Thyroid gland (tissue), 4 donors: ENCODE data around the gene LGR4. TPM values are rescaled to one million over a fixed set of nuclear protein-coding genes. Genes with fewer than 3 reads are reported as not detected.

Experiments
- DNase-seq, 2 donors: peaks; one replicate each; pipeline ENCODE4 v3.0.0-alpha.2; 2019
- H3K27ac ChIP-seq, 3 donors: fragments of 200-600 bp; sonication (generic); 1 replicate in 2 of 3; 2 replicates in 1 of 3; pipeline ENCODE4 v1.5.1; 2016 to 2019; ENCODE audit warnings: mild to moderate bottlenecking in 1 of 3, moderate library complexity in 1 of 3
- H3K27me3 ChIP-seq: fragments of 200-600 bp; sonication (generic); one replicate; pipeline ENCODE4 v1.5.1; 2019
- H3K36me3 ChIP-seq, 2 donors: fragments of 200-600 bp; sonication (generic); one replicate each; pipeline ENCODE4 v1.5.1; 2016 to 2019
- H3K4me1 ChIP-seq, 2 donors: fragments of 200-600 bp; sonication (generic); one replicate each; pipeline ENCODE4 v1.5.1; 2017 to 2019
- H3K4me3 ChIP-seq, 3 donors: fragments of 200-600 bp; sonication (generic); replicated peaks in 1 of 3; 1 replicate in 2 of 3; 2 replicates in 1 of 3; pipeline ENCODE4 v1.5.1; 2016; ENCODE audit warnings: mild to moderate bottlenecking in 1 of 3
- H3K9me3 ChIP-seq: fragments of 200-600 bp; sonication (generic); one replicate; pipeline ENCODE4 v1.5.1; 2017
- POLR2A ChIP-seq, 2 donors: fragments of 450-650 bp; IDR thresholded peaks; one replicate each; pipeline ENCODE4 v1.6.1; 2017; ENCODE audit warnings: antibody characterized with exemption in 2 of 2, mild to moderate bottlenecking in 2 of 2, moderate library complexity in 1 of 2
- WGBS, 2 donors: methylation state at CpG; one replicate each; pipeline ENCODE4 v1.1.5; 2017; 5-methylcytosine and 5-hydroxymethylcytosine counted together
- intact Hi-C: fragments of 100-400 bp; cut with DNase I; formaldehyde crosslinking; loops from one replicate; pipeline ENCODE4 v1.15.1; 2023
- total RNA-seq, 4 donors: library from RNA; depleted of rRNA; stranded (reverse); fragments of >200 nt; gene quantifications; one replicate each; pipeline ENCODE4 v1.2.3, GENCODE V29; 2016
- TF ChIP-seq, protein P1 (sequence below), 6 experiments: fragments of 200-600 bp in 3 of 6; fragments of 450-650 bp in 3 of 6; sonication (generic) in 3 of 6; IDR thresholded peaks; one replicate each; pipeline ENCODE4 v1.5.1; 2016 to 2019; ENCODE audit warnings: antibody characterized with exemption in 6 of 6, mild to moderate bottlenecking in 2 of 6, inconsistent platforms in 1 of 6, moderate library complexity in 1 of 6

LGR4 gene
- total RNA-seq, 4 donors from 2014 or later = 40.8 to 62.1 (median 50.2) TPM

DNA sequence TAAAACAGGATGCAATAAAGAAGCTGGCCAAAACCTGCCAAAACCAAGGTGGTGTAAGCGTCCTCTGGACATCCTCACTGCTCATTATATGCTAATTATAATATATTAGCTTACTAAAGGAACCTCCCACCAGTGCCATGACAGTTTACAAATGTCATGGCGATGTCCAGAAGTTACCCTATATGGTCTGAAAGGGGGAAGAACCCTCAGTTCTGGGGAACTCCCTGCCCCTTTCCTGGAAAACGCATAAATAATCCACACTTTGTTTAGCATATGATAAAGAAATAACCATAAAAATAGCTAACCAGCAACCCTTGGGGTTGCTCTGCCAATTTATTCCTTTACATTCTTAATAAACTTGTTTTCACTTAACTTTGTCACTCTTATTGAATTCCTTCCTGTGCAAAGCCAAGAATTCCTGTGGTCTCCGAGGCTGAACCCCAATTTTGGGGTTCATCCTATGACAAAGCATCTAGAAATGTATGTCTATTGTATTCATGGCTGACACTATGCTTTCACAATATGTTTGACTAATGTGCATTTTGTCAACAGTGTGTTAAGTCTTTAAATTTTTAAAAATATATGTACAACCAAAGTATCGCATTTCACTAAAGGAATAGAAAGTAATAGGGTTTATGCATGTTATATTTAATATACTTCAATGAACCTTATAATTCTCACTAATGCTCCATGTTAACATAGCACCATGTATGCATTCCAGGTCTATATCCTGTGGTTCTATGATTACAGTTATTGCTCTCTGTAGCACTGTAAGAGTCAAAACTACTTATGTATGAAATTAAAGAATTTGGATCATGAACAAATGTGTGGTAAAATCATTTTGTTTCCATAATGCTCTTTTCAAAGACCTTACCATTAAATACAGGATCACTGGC, 25.1 kb downstream of the LGR4 start:
- Histone ChIP-seq H3K4me3 (no peak overlapping the region), H3K9me3 (no peaks in the 10 kb centered on the region), H3K27me3 (no peaks in the 10 kb centered on the region), H3K27ac (no peak overlapping the region), H3K4me1 (peaks cover 26 to 30% of the 10 kb centered on the region in 2 donors), H3K36me3 (no peaks in the 10 kb centered on the region)
- 89 to 90% methylated on average over 5 of the region's 5 CpGs for WGBS, 2 donors
- TF ChIP-seq POLR2A (IDR thresholded peaks at IDR 0.05) = no peak
- TF ChIP-seq, protein P1, sequence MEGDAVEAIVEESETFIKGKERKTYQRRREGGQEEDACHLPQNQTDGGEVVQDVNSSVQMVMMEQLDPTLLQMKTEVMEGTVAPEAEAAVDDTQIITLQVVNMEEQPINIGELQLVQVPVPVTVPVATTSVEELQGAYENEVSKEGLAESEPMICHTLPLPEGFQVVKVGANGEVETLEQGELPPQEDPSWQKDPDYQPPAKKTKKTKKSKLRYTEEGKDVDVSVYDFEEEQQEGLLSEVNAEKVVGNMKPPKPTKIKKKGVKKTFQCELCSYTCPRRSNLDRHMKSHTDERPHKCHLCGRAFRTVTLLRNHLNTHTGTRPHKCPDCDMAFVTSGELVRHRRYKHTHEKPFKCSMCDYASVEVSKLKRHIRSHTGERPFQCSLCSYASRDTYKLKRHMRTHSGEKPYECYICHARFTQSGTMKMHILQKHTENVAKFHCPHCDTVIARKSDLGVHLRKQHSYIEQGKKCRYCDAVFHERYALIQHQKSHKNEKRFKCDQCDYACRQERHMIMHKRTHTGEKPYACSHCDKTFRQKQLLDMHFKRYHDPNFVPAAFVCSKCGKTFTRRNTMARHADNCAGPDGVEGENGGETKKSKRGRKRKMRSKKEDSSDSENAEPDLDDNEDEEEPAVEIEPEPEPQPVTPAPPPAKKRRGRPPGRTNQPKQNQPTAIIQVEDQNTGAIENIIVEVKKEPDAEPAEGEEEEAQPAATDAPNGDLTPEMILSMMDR (IDR thresholded peaks at IDR 0.05) = no peak
- intact Hi-C loops = no loop called here
- no peak for DNase-seq

DNA sequence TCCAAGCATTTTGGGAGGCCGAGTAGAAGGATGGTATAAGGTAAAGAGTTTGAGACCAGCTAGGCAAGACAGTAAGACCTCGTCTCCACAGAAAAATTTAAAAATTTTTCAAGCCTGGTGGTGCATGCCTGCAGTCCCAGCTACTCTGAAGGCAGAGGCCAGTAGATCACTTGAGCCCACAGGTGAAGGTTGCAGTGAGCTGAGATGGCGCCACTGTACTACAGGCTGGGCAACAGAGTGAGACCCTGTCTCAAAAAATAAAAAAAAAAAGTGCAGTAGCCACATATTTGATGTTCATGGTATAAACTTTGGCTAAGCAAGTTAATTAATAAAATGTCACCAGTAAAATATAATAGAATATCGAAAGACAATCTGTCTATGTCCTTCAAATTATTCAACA, 27.0 kb downstream of the LGR4 start:
- DNase-seq = no peak
- Histone ChIP-seq H3K4me3 (no peak overlapping the region), H3K27me3 (no peaks in the 10 kb centered on the region), H3K36me3 (no peaks in the 10 kb centered on the region), H3K27ac (no peak overlapping the region), H3K4me1 (peaks cover 15 to 20% of the 10 kb centered on the region in 2 donors), H3K9me3 (no peaks in the 10 kb centered on the region)
- TF ChIP-seq, protein P1 (IDR thresholded peaks at IDR 0.05) = no peak
- no peak for TF ChIP-seq POLR2A (IDR thresholded peaks at IDR 0.05)
- intact Hi-C loops = no loop called here
- WGBS, 2 donors = 96 to 97% methylated on average over 4 of the region's 4 CpGs

GRCh38 chr11:27444801-27445215, 27.8 kb downstream of the LGR4 start:
- TF ChIP-seq, protein P1 (IDR thresholded peaks at IDR 0.05) = no peak
- no peak for TF ChIP-seq POLR2A (IDR thresholded peaks at IDR 0.05)
- Histone ChIP-seq H3K36me3 (no peaks in the 10 kb centered on the region), H3K4me1 (peaks cover 15 to 20% of the 10 kb centered on the region in 2 donors), H3K4me3 (no peak overlapping the region), H3K27me3 (no peaks in the 10 kb centered on the region), H3K9me3 (no peaks in the 10 kb centered on the region), H3K27ac (peak overlapping the region; percentile 44 to 58 (median 51))
- intact Hi-C loops = no loop called here
- 81 to 87% methylated on average over 2 of the region's 2 CpGs for WGBS, 2 donors
- DNase-seq = no peak

GRCh38 chr11:27443746-27444507, 28.7 kb downstream of the LGR4 start:
- DNase-seq = no peak
- Histone ChIP-seq H3K27me3 (no peaks in the 10 kb centered on the region), H3K4me1 (peaks cover 15 to 20% of the 10 kb centered on the region in 2 donors), H3K9me3 (no peaks in the 10 kb centered on the region), H3K27ac (peak overlapping the region; percentile 44 to 58 (median 51)), H3K36me3 (no peaks in the 10 kb centered on the region), H3K4me3 (no peak overlapping the region)
- 52 to 53% methylated on average over 5 of the region's 5 CpGs for WGBS, 2 donors
- TF ChIP-seq, protein P1 (IDR thresholded peaks at IDR 0.05) = no peak
- TF ChIP-seq POLR2A (IDR thresholded peaks at IDR 0.05) = no peak
- intact Hi-C loops = no loop called here
